Loucy (cell line): ENCODE measurements around the gene NSMCE1.
A peak's percentile ranks its signal among the peaks of the same experiment; 100 is the strongest.

Experiments used
- H2AFZ ChIP-seq: fragments of 200-600 bp; sonication (generic); 2 replicates; pipeline ENCODE4 v1.6.0; 2016; ENCODE audit warnings: antibody characterized with exemption, mild to moderate bottlenecking, low read length, moderate library complexity
- H3F3A ChIP-seq: fragments of 200-600 bp; 2 replicates; pipeline ENCODE4 v1.6.0; 2016; ENCODE audit warnings: antibody characterized with exemption, low read depth, mild to moderate bottlenecking
- H3K27me3 ChIP-seq: fragments of 200-600 bp; sonication (generic); 2 replicates; pipeline ENCODE4 v1.6.1; 2014; ENCODE audit warnings: low read length, mild to moderate bottlenecking; ENCODE audit not compliant: insufficient read depth, poor library complexity, severe bottlenecking
- H3K36me3 ChIP-seq: fragments of 200-600 bp; sonication (generic); 2 replicates; pipeline ENCODE4 v1.6.1; 2016; ENCODE audit warnings: low read length; ENCODE audit not compliant: insufficient read depth
- H3K4me1 ChIP-seq: fragments of 200-600 bp; sonication (generic); 2 replicates; pipeline ENCODE4 v1.5.1; 2014; ENCODE audit warnings: low read length, mild to moderate bottlenecking; ENCODE audit not compliant: insufficient read depth, poor library complexity, severe bottlenecking
- H3K4me2 ChIP-seq: fragments of 200-600 bp; sonication (generic); 2 replicates; pipeline ENCODE4 v1.6.0; 2014; ENCODE audit warnings: antibody characterized with exemption, low read length, low read depth, mild to moderate bottlenecking; ENCODE audit not compliant: poor library complexity, severe bottlenecking
- H3K4me3 ChIP-seq: fragments of 200-600 bp; sonication (generic); 2 replicates; pipeline ENCODE4 v1.5.1; 2014; ENCODE audit warnings: low read length, mild to moderate bottlenecking, mixed read lengths; ENCODE audit not compliant: poor library complexity, severe bottlenecking
- H3K79me2 ChIP-seq: fragments of 200-600 bp; sonication (generic); 2 replicates; pipeline ENCODE4 v1.6.1; 2014; ENCODE audit warnings: low read length; ENCODE audit not compliant: insufficient read depth
- H3K9ac ChIP-seq: fragments of 200-600 bp; sonication (generic); 2 replicates; pipeline ENCODE4 v1.6.0; 2014; ENCODE audit warnings: mild to moderate bottlenecking, low read depth, low read length, moderate library complexity; ENCODE audit not compliant: poor library complexity, severe bottlenecking
- H3K9me2 ChIP-seq: fragments of 200-600 bp; sonication (generic); replicated peaks from 2 replicates; pipeline ENCODE4 v1.6.1; 2016; ENCODE audit warnings: low read depth, low read length, mixed read lengths
- H3K9me3 ChIP-seq: fragments of 200-600 bp; sonication (generic); 2 replicates; pipeline ENCODE4 v1.6.1; 2014; ENCODE audit warnings: mild to moderate bottlenecking, antibody characterized with exemption, low read length, low read depth; ENCODE audit not compliant: insufficient read depth
- H4K20me1 ChIP-seq: fragments of 200-600 bp; sonication (generic); 2 replicates; pipeline ENCODE4 v1.6.0; 2014; ENCODE audit warnings: antibody characterized with exemption, low read length, mild to moderate bottlenecking; ENCODE audit not compliant: insufficient read depth, poor library complexity, severe bottlenecking
- EZH2phosphoT487 ChIP-seq: fragments of 200-600 bp; IDR thresholded peaks from 2 replicates; pipeline ENCODE4 v1.6.1; 2018; ENCODE audit warnings: antibody characterized with exemption, mild to moderate bottlenecking, moderate library complexity, borderline replicate concordance
- TF ChIP-seq, protein P1 (sequence below): fragments of 200-600 bp; sonication (generic); conservative IDR thresholded peaks from 2 replicates; pipeline ENCODE4 v1.5.1; 2014; ENCODE audit warnings: mild to moderate bottlenecking, antibody characterized with exemption, low read length

The NSMCE1 gene

GRCh38 chr16:27232901-27233625, 35.5 kb downstream of the NSMCE1 start:
- no peaks in the 10 kb centered on the region for H3K9me2 ChIP-seq
- H3K4me3 ChIP-seq: no peak overlapping the region
- peak overlapping the region; percentile 67 for H3K9ac ChIP-seq
- no peak overlapping the region for H2AFZ ChIP-seq
- H3K4me1 ChIP-seq: peaks cover 79% of the 10 kb centered on the region
- H3K9me3 ChIP-seq: no peaks in the 10 kb centered on the region
- H3K27me3 ChIP-seq: no peaks in the 10 kb centered on the region
- TF ChIP-seq EZH2phosphoT487: no peak
- TF ChIP-seq, protein P1, sequence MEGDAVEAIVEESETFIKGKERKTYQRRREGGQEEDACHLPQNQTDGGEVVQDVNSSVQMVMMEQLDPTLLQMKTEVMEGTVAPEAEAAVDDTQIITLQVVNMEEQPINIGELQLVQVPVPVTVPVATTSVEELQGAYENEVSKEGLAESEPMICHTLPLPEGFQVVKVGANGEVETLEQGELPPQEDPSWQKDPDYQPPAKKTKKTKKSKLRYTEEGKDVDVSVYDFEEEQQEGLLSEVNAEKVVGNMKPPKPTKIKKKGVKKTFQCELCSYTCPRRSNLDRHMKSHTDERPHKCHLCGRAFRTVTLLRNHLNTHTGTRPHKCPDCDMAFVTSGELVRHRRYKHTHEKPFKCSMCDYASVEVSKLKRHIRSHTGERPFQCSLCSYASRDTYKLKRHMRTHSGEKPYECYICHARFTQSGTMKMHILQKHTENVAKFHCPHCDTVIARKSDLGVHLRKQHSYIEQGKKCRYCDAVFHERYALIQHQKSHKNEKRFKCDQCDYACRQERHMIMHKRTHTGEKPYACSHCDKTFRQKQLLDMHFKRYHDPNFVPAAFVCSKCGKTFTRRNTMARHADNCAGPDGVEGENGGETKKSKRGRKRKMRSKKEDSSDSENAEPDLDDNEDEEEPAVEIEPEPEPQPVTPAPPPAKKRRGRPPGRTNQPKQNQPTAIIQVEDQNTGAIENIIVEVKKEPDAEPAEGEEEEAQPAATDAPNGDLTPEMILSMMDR: no peak
- no peak overlapping the region for H3K4me2 ChIP-seq
- peaks cover 8% of the 10 kb centered on the region; the same call in 1 of the 2 replicates for H3K79me2 ChIP-seq
- no peaks in the 10 kb centered on the region for H3K36me3 ChIP-seq
- H4K20me1 ChIP-seq: no peaks in the 10 kb centered on the region
- H3F3A ChIP-seq: peaks cover 7% of the 10 kb centered on the region; the same call in 1 of the 2 replicates

GRCh38 chr16:27232061-27232900, 36.3 kb downstream of the NSMCE1 start:
- no peaks in the 10 kb centered on the region for H3K9me3 ChIP-seq
- H3K4me3 ChIP-seq: no peak overlapping the region
- H3K4me2 ChIP-seq: peak overlapping the region; percentile 21

GRCh38 chr16:27231692-27232060, 36.9 kb downstream of the NSMCE1 start:
- Histone ChIP-seq H3K36me3 (no peaks in the 10 kb centered on the region), H3K9me3 (no peaks in the 10 kb centered on the region), H3K27me3 (no peaks in the 10 kb centered on the region), H3K4me3 (no peak overlapping the region), H3K4me2 (peak overlapping the region; percentile 21), H3K9me2 (no peaks in the 10 kb centered on the region), H4K20me1 (no peaks in the 10 kb centered on the region), H2AFZ (no peak overlapping the region), H3K4me1 (peaks cover 66% of the 10 kb centered on the region), H3K79me2 (peaks cover 8% of the 10 kb centered on the region; the same call in 1 of the 2 replicates), H3F3A (peaks cover 5% of the 10 kb centered on the region; the same call in 1 of the 2 replicates), H3K9ac (peak overlapping the region; percentile 67)
- TF ChIP-seq, protein P1: no peak
- no peak for TF ChIP-seq EZH2phosphoT487

More at GRCh38 chr16:27232061-27232900, 36.3 kb downstream of the NSMCE1 start:
- H3K9me2 ChIP-seq: no peaks in the 10 kb centered on the region
- H3K4me1 ChIP-seq: peaks cover 72% of the 10 kb centered on the region
- no peaks in the 10 kb centered on the region for H4K20me1 ChIP-seq
- peak overlapping the region; percentile 67 for H3K9ac ChIP-seq
- H3K36me3 ChIP-seq: no peaks in the 10 kb centered on the region
- H3K79me2 ChIP-seq: peaks cover 8% of the 10 kb centered on the region; the same call in 1 of the 2 replicates
- no peaks in the 10 kb centered on the region for H3K27me3 ChIP-seq
- TF ChIP-seq, protein P1: no peak
- no peak for TF ChIP-seq EZH2phosphoT487
- H2AFZ ChIP-seq: no peak overlapping the region
- H3F3A ChIP-seq: peaks cover 7% of the 10 kb centered on the region; the same call in 1 of the 2 replicates
